GM12878 (cell line): Measurements from ENCODE around the gene CRTC2. TPM values are rescaled to one million over a fixed set of nuclear protein-coding genes. Genes with fewer than 3 reads are reported as not detected.
A peak's percentile ranks its signal among the peaks of the same experiment; 100 is the strongest.

Source experiments
- ETV6 ChIP-seq, 2 experiments: fragments of 450-650 bp in 1 of 2; IDR thresholded peaks in 1 of 2; conservative IDR thresholded peaks in 1 of 2; 2 replicates each; pipeline ENCODE4 v1.6.1; 2014; ENCODE audit warnings: antibody characterized with exemption in 1 of 2, borderline replicate concordance in 1 of 2, low read depth in 1 of 2, mild to moderate bottlenecking in 1 of 2, moderate library complexity in 1 of 2
- SMAD5 ChIP-seq: IDR thresholded peaks from 2 replicates; pipeline ENCODE4 v1.6.1; 2016; ENCODE audit warnings: antibody characterized with exemption, low read depth
- polyA plus RNA-seq, 11 experiments: library from polyadenylated mRNA; depleted of rRNA in 4 of 11; unstranded in 6 of 11; stranded (reverse) in 5 of 11; fragments of >200 nt; fragmentation: Nextera tagmentation in 4 of 11; fragmentation: Illumina TruSeq in 1 of 11; extraction: Ambion mirVana in 4 of 11; extraction: Trizol in 1 of 11; gene quantifications; 1 replicate in 1 of 11; 2 replicates in 10 of 11; pipeline versions ENCODE4 v1.2.1 to v1.2.3, GENCODE V29; 2011 to 2016; ENCODE audit warnings: inconsistent platforms in 2 of 11, missing spikeins in 2 of 11, low read depth in 1 of 11
- total RNA-seq, 4 experiments: library from RNA; depleted of rRNA in 3 of 4; stranded (reverse); fragments of >200 nt in 3 of 4; fragmentation: Illumina TruSeq in 1 of 4; extraction: Trizol in 1 of 4; gene quantifications; 2 replicates each; pipeline versions ENCODE4 v1.2.1 to v1.2.3, GENCODE V29; 2013 to 2021
- TF ChIP-seq, protein P1 (sequence below): fragments of 450-650 bp; IDR thresholded peaks from 2 replicates; pipeline ENCODE4 v1.6.1; 2017; ENCODE audit warnings: mild to moderate bottlenecking, moderate library complexity
- TF ChIP-seq, protein P2 (sequence below): fragments of 450-650 bp; IDR thresholded peaks from 2 replicates; pipeline ENCODE4 v1.6.1; 2016; ENCODE audit warnings: mild to moderate bottlenecking, moderate library complexity, borderline replicate concordance

Gene CRTC2
- total and polyA plus RNA-seq, 10 of the 15 experiments (the other 5 are each of a cell fraction or from before 2014, with no cell fraction given) = 5.1 to 57.9 (median 32.7) TPM

GRCh38 chr1:153957744-153958110 lies 685 bp downstream of the CRTC2 start (continued):
- TF ChIP-seq, protein P1, sequence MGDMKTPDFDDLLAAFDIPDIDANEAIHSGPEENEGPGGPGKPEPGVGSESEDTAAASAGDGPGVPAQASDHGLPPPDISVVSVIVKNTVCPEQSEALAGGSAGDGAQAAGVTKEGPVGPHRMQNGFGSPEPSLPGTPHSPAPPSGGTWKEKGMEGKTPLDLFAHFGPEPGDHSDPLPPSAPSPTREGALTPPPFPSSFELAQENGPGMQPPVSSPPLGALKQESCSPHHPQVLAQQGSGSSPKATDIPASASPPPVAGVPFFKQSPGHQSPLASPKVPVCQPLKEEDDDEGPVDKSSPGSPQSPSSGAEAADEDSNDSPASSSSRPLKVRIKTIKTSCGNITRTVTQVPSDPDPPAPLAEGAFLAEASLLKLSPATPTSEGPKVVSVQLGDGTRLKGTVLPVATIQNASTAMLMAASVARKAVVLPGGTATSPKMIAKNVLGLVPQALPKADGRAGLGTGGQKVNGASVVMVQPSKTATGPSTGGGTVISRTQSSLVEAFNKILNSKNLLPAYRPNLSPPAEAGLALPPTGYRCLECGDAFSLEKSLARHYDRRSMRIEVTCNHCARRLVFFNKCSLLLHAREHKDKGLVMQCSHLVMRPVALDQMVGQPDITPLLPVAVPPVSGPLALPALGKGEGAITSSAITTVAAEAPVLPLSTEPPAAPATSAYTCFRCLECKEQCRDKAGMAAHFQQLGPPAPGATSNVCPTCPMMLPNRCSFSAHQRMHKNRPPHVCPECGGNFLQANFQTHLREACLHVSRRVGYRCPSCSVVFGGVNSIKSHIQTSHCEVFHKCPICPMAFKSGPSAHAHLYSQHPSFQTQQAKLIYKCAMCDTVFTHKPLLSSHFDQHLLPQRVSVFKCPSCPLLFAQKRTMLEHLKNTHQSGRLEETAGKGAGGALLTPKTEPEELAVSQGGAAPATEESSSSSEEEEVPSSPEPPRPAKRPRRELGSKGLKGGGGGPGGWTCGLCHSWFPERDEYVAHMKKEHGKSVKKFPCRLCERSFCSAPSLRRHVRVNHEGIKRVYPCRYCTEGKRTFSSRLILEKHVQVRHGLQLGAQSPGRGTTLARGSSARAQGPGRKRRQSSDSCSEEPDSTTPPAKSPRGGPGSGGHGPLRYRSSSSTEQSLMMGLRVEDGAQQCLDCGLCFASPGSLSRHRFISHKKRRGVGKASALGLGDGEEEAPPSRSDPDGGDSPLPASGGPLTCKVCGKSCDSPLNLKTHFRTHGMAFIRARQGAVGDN = 0 out of 2 replicates have a peak, but pooled peaks have one; percentile 52
- TF ChIP-seq, protein P2, sequence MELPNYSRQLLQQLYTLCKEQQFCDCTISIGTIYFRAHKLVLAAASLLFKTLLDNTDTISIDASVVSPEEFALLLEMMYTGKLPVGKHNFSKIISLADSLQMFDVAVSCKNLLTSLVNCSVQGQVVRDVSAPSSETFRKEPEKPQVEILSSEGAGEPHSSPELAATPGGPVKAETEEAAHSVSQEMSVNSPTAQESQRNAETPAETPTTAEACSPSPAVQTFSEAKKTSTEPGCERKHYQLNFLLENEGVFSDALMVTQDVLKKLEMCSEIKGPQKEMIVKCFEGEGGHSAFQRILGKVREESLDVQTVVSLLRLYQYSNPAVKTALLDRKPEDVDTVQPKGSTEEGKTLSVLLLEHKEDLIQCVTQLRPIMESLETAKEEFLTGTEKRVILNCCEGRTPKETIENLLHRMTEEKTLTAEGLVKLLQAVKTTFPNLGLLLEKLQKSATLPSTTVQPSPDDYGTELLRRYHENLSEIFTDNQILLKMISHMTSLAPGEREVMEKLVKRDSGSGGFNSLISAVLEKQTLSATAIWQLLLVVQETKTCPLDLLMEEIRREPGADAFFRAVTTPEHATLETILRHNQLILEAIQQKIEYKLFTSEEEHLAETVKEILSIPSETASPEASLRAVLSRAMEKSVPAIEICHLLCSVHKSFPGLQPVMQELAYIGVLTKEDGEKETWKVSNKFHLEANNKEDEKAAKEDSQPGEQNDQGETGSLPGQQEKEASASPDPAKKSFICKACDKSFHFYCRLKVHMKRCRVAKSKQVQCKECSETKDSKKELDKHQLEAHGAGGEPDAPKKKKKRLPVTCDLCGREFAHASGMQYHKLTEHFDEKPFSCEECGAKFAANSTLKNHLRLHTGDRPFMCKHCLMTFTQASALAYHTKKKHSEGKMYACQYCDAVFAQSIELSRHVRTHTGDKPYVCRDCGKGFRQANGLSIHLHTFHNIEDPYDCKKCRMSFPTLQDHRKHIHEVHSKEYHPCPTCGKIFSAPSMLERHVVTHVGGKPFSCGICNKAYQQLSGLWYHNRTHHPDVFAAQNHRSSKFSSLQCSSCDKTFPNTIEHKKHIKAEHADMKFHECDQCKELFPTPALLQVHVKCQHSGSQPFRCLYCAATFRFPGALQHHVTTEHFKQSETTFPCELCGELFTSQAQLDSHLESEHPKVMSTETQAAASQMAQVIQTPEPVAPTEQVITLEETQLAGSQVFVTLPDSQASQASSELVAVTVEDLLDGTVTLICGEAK = peak; percentile 62; the same call in 1 of the 2 replicates
- TF ChIP-seq ETV6 (conservative IDR thresholded peaks at IDR 0.05 in 1 of 2, IDR thresholded peaks at IDR 0.05 in 1 of 2; ENCODE audit: borderline replicate concordance in 1 of 2, low read depth in 1 of 2) (0 out of 4 replicates have a peak, but pooled peaks of 1 of the 2 experiments have one; percentile 22), SMAD5 (no peak)
